ENCODE data around the gene ZNF691.

DNA sequence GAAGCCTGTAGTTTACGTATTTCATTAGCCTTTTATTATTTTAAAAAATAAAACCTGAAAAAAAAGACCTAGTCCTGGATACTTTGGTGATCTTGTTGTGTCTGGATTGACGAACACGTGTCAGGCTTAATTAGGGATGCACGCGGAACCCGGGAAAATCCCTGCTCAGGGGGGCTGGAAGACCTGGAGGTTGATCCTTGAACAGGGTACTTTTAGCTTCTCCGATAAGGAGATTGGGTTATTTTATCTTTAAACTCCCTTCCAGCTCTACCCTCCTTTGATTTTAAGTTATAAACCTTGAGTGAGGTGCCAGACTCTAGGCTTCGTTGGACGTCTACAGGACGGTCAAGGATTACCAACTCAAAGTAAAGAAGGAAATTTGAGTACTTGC, 552 bp upstream of the ZNF691 start:
- TF ChIP-seq POLR2AphosphoS5 (IDR thresholded peaks at IDR 0.05): no peak
- TF ChIP-seq POLR2A (IDR thresholded peaks at IDR 0.05): no peak
